Type B pancreatic cell (in vitro differentiated cells): ENCODE results near the gene SCNN1B. TPM values are rescaled to one million over a fixed set of nuclear protein-coding genes. Genes with fewer than 3 reads are reported as not detected.

Experiments
- DNase-seq: peaks from one replicate; pipeline ENCODE4 v3.0.0; 2021; ENCODE audit warnings: mixed read lengths; ENCODE audit not compliant: unreplicated experiment; ENCODE audit errors: extremely low spot score
- H3K27ac Mint-ChIP-seq: 2 replicates; pipeline ENCODE4 v1.8.0; 2021; ENCODE audit warnings: mild to moderate bottlenecking, mixed read lengths
- H3K27me3 Mint-ChIP-seq: 2 replicates; pipeline ENCODE4 v1.8.0; 2021; ENCODE audit warnings: mixed read lengths
- H3K36me3 Mint-ChIP-seq: 2 replicates; pipeline ENCODE4 v1.8.0; 2021; ENCODE audit warnings: mixed read lengths
- H3K4me1 Mint-ChIP-seq: one replicate; pipeline ENCODE4 v1.8.0; 2021; ENCODE audit warnings: mixed read lengths; ENCODE audit not compliant: unreplicated experiment
- H3K4me3 Mint-ChIP-seq: 2 replicates; pipeline ENCODE4 v1.8.0; 2021; ENCODE audit warnings: mild to moderate bottlenecking, mixed read lengths
- H3K9me3 Mint-ChIP-seq: 2 replicates; pipeline ENCODE4 v1.8.0; 2021; ENCODE audit warnings: mixed read lengths
- CTCF ChIP-seq: fragments of 200-600 bp; sonication (generic); conservative IDR thresholded peaks from 2 replicates; pipeline ENCODE4 v1.5.0; 2021; ENCODE audit warnings: antibody characterized with exemption, mild to moderate bottlenecking
- total RNA-seq: library from RNA; stranded (reverse); gene quantifications from 2 replicates; pipeline ENCODE4 v1.2.1, GENCODE V29; 2021; ENCODE audit warnings: low replicate concordance

Gene SCNN1B
- total RNA-seq, 1 donor from 2014 or later: 4.3 TPM

GRCh38 chr16:23410176-23410575, 108.1 kb downstream of the SCNN1B start:
- no peak for DNase-seq
- Mint-ChIP-seq H3K27me3 (no peaks in the 10 kb centered on the region), H3K27ac (no peak overlapping the region), H3K36me3 (peaks cover 31% of the 10 kb centered on the region), H3K4me3 (no peak overlapping the region), H3K4me1 (peaks cover 13% of the 10 kb centered on the region), H3K9me3 (no peaks in the 10 kb centered on the region)
- no peak for TF ChIP-seq CTCF

GRCh38 chr16:23414731-23415130, 112.6 kb downstream of the SCNN1B start:
- peaks cover 29% of the 10 kb centered on the region for H3K36me3 Mint-ChIP-seq

GRCh38 chr16:23416816-23417215, 114.7 kb downstream of the SCNN1B start:
- TF ChIP-seq CTCF: no peak
- Mint-ChIP-seq H3K4me3 (no peak overlapping the region), H3K4me1 (no peaks in the 10 kb centered on the region), H3K9me3 (no peaks in the 10 kb centered on the region), H3K36me3 (peaks cover 16% of the 10 kb centered on the region), H3K27ac (no peak overlapping the region), H3K27me3 (no peaks in the 10 kb centered on the region)
- DNase-seq: no peak

More at GRCh38 chr16:23414731-23415130, 112.6 kb downstream of the SCNN1B start:
- H3K27me3 Mint-ChIP-seq: no peaks in the 10 kb centered on the region
- no peaks in the 10 kb centered on the region for H3K9me3 Mint-ChIP-seq
- no peak overlapping the region for H3K27ac Mint-ChIP-seq
- no peak for DNase-seq
- no peak overlapping the region for H3K4me3 Mint-ChIP-seq
- no peak for TF ChIP-seq CTCF
- no peaks in the 10 kb centered on the region for H3K4me1 Mint-ChIP-seq

- no peak for TF ChIP-seq CTCF
- DNase-seq: no peak
- H3K4me1 Mint-ChIP-seq: no peaks in the 10 kb centered on the region
- peak overlapping the region; percentile 50 for H3K27ac Mint-ChIP-seq
- H3K9me3 Mint-ChIP-seq: no peaks in the 10 kb centered on the region
- H3K4me3 Mint-ChIP-seq: no peak overlapping the region
- peaks cover 20% of the 10 kb centered on the region for H3K36me3 Mint-ChIP-seq
- H3K27me3 Mint-ChIP-seq: no peaks in the 10 kb centered on the region
Observed at GRCh38 chr16:23420011-23420410, 117.9 kb downstream of the SCNN1B start.

- H3K9me3 Mint-ChIP-seq: no peaks in the 10 kb centered on the region
- H3K27me3 Mint-ChIP-seq: no peaks in the 10 kb centered on the region
- no peak for DNase-seq
- peaks cover 13% of the 10 kb centered on the region for H3K36me3 Mint-ChIP-seq
- no peak overlapping the region for H3K4me3 Mint-ChIP-seq
- H3K4me1 Mint-ChIP-seq: no peaks in the 10 kb centered on the region
- TF ChIP-seq CTCF: peak; percentile 19
- no peak overlapping the region for H3K27ac Mint-ChIP-seq
Observed at GRCh38 chr16:23423496-23424049, 121.5 kb downstream of the SCNN1B start.
